ENCODE results near the gene CTIF.

Gene CTIF

DNA sequence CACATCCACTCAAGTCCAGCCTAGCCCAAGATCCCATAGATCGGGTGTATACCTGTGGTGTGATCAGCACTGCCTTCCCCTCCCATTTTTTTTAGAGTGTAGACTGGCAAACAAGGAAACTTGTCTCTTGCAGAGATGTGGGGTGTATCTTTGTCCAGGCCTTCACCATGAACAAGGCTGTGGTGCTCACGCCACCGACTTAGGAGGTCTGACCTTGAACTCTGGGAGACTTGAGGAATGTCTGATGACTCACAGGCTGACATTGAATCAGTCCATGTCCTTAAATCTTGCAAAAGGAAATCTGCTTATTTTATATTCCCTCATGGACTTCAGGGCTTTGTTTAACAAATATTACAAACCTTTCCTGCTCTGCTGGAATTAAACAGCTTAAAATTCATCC, 4.5 kb upstream of the CTIF start:
- no peak for FAIRE-seq

DNA sequence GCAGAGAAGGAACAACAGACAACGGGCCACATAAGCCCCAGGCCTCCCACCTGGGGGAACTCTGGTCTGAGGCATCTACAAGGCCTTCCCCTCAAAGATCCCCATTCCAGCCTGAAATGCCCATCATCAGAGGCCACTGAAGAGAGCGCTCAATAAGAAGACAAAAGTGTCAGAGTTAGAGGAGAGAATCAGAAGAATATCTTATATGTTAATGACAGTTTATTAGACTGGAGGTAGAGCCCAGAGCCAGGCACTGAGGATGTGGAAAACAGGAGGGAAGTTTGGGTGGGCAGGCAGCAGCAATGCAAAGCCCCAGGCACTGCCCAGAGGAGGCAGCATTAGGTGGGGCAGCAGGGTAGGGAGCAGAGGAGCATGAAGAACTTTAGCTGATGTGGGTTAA, 2.9 kb upstream of the CTIF start:
- FAIRE-seq: no peak

DNA sequence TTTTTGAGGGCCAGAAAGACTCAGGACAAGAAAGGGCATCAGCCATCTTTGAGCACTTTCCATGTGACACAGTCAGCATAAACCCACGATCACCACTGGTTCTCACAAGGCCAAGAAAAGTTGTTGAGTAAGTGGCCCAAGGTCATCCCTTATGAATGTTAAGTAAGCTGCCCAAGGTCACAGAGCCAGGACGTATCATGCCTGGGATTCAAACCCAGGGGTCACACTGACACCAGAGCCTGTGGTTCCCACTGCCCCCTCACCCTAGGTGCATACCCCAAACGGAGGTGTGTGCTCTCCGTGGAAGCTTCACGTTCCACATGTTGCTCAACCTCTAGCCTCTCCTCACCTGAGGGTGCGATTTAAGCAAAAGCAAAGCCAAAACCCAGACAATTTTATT, 2.3 kb upstream of the CTIF start:
- no peak for FAIRE-seq

DNA sequence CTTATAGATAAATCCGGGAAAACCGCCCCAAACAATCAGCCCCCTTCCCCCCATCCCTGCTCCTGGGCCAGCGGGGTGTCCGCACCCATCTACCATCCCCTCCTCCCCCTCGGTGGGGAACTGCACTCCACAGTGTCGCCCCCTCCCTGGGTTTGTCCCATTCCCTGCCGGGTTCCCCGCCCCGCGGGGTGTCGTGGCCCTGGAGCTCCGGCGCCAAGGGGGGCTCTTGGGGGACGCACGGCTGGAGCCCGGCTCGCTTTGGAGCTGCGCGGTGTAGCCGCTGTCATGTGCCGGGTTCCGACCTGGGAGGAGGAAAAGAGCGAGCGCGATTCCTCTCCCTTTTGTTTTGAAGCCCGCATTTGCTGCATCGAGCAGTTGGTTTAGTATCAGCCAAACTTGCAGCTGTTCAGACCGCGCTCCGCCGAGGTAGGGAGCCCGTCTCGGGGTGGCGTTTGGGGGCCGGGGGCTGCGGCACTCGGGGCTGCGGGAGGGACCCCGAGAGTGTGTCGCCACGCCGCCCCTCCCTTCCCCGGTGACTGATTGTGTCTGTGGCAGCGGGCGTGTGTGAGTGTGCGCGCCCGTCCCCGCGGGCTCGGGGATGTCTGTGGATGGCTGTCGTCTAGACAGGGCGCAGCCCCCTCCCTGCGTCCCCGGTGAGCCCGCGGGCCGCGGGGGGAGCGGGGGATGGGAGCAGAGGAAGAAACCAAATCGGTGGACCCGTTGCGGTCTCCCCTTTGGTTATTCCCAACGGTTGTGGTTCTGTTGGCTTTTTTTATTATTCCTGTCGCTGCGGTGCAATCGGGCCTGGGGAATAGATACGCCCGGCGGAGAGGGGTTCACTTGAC, 797 bp downstream of the CTIF start:
- FAIRE-seq: no peak

DNA sequence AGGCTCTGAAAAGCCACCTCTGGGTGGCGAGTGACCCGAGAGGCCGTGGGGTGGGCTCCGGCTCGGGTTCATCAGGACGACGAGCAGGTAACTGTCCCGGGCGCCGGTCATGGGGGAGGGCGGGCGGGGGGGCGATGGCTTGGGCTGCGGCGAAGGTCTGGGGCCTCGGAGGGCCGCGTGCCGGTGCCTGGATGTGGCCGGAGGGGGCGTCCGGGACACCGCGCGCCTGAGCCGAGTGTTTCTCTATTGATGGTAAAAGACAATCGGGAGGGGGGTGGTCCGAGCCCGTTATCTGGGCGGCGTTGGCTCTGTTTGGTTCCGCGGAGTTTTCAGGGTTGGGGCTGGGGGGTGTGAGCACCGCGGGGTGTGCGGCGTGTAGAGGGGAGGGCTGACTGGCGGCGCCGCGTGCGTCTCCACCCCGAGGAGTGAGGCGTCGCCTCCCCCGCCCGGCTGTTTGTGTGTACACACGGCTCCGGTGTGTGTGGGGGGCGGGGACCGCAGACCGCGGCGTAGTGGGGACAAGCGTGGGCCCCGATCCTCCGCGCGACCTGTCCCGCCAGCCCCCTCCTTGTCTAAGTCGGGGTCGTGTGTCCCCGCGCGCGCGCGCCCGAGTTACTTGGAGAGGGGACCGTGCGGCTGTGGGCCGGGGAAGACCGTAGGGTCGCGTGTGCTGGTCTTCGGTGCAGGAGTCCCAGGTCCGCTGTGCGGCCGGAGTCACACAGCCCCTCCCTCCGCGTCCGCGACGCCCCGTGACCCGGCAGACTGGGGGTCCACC, 1.6 kb downstream of the CTIF start:
- no peak for FAIRE-seq

DNA sequence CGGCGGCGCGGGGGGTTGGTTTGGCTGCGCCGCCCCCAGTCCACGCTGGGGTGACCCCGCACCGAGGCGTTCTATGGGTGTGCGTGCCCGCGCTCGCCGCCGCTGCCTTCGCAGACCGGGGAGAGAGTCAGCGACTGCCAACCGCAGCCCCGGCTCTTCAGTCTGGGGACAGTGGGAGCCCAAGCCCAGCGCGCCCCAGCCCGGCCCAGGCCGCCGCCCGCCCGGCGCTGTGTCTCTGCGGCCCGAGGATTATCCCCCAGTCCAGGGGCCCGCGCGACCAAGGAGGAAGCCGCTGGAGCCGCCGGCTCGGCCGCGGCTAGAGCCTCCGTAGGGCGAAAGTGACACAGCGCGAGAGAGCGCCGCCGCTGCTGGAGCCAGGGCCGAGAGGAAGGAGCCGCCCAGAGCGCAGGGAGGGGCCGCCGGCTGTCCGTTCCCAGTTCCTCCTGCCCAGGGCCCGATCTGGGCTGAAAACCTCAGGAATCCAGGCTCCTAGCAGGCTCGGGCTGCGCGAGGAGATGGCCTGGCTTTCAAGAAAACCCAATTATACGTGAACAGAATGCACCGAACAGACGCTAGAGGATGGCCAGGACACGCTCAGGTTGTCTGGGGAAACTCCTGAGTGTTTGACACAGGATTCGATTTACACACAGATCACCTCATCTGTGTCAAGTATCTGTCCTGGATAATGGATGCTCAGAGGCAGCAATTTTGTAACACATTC, 2.4 kb downstream of the CTIF start:
- FAIRE-seq: no peak

DNA sequence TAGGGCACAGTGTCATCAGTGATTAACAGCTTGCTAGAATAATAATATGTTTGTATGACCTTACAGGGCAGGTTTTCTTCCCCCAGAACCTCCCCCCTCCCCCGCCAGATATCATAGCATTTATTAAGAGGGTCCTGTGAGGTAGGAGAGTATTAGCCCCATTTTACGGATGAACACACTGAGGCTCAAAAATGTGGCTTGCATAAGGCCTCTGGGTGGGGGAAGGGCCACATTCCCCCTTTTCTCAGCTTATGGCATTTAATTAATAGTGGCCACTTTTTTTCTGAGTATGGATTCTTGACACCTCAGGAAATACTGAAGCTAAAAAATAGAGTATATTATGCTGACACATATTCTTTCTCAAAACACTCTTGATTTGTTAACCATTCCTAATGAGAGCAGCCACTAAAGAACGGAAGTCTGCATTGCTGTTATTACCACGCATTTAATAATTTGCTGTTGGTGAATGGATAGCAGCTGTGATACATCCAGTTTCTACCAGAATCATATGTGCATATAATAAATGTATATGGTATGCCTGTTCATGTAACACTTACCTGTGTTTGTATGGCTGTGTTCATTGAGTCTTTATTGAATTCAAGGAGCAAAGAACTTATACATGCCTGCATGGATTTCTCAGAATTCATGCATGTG, 3.0 kb downstream of the CTIF start:
- FAIRE-seq: no peak

DNA sequence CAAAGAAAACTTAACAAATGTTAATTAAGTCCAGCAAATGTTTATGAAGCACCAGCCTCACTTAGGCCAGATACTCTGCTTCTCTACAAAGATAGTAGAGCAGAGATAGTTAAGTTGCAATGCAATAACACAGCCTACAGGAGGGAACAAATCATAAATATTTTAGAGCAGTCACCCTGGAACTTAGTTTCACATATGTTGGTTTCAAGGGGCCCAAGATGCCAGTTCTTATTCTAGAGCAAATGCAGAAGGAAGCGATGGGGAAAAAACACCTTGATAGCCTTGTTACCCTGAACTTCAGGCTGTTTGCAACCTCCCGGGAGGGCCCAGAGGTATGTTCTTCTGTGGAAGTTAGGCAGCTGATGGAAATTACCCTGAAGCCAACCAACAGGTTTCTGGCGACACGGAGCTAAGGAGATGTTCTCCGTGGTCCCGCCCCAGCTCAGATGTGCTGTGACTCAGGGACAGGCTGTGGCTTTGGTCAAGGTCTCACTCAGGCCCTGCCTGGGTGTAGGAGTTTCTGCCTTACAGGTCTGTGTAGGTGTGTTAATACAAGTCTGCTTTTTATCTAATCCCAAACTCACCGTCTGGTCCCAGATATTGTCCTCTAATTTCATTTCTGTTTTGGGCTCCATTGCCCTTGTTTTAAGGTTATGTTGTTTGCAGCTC, 3.8 kb downstream of the CTIF start:
- FAIRE-seq: no peak

DNA sequence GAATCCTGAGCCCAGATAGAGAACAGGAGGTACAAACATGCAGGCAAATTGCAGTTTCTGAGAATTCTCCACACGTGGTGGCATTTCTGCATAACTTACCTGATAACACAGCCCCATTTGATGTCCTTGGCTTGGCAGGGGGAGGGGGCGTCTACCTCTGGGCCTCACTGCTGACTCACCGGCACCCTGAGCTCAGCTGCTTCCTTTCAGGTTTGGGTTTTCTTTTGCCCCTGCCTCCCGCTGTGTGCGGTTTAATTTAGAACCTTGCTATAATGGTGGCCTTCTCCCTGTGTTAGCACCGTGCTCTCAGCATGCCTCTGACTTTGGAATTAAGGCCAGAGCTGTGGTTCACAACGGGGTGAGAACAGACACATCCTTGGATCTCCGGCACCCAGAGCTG, 4.4 kb downstream of the CTIF start:
- no peak for FAIRE-seq

DNA sequence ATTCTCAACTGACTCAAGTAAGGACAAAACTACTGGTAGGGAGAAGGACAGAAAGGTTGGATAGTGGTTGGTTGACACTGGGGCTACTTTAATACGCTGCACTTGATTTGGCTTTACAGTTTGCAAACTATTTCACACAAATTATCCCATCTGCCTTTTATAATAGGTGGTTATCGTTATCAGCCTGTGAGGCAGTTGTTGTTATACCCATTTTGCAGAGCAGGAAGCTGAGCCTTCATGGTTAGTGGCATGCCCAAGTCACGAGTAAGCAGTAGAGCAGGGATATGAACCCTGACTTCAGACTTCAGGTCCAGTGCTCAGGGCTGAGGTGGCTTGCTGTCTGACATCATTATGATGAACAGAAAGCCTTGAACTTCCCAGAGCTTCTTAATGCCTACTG, 5.3 kb downstream of the CTIF start:
- FAIRE-seq: no peak

DNA sequence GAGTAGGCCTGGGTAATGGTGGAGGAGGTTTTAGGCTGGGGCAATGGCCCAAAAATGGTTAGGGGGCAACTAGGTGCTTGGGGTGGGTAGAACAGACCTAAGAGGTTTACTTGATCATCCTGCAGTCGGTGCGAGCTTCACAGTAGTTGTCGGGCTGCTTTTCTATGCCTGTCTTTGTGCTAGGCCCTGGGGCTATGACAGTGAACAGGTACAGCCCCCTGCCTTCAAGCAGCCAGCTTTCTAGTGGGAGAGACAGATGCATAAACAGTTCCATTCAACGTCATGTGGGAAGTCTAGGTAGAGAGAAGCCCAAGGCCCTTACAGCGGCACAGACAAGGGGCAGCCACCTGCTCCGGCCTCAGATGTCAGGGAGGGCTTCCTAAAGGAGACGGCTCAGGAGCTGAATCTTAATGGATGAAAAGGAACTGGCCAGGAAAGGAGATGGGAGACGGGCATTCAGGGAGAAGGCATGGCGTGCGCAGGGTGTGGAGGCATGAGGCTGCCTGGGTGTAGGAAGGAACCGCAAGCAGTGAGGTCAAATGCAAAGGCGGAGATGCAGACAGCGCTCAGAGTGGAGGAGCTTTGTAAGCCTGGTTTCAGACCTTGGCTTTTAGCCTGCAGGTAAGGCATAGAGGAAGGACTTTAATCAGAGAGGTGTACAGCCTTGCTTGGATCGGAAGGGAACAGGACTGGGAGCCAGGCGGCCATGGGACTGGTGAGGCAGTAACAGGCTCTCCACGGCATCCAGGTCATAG, 6.0 kb downstream of the CTIF start:
- FAIRE-seq: no peak

DNA sequence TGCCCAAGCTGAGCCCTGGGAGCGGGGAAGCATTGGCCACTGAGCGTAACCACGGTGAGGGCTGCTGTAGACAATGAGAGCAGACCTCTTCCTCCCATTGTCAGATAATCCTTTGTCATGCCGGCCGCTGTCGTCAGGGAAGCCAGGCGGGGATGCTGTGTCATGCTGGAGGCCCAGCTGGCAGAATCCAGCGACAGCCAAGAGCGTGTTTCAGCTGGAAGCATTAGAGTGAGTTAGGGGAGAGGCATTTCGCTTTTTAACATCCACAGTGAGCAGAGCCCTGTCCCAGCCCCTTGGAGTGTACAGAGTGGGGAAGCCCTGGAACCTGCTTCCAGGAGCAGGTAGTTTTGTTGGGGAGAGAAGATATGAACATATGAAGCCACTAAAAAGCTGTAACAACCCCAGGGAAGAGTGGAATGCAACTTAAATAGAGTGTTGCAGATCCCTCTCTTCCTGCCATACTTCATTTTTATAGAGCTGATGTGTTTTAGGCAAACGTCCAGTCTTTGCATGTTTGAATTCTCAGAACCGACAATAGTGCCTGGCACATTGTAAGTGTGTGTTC, 7.0 kb downstream of the CTIF start:
- no peak for FAIRE-seq

DNA sequence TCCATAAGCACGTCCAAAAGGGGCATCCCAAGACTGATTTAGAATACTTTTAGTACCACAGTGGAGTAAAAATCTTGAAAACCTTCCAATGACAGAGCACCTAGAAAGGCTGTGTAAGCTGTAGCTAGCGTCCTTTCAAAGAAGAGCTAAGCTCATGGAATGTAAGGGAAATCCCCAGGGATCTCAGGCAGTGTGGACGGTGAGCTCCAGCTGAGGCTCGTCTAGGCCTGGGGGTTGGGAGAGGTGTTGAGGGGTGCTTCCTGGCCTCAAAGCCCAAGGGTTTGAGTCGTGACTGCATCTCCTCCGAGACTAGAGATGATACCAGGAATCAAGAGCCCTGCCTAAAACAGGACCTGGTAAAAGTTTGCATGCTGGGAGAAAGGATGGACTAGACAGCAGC, 7.6 kb downstream of the CTIF start:
- no peak for FAIRE-seq

DNA sequence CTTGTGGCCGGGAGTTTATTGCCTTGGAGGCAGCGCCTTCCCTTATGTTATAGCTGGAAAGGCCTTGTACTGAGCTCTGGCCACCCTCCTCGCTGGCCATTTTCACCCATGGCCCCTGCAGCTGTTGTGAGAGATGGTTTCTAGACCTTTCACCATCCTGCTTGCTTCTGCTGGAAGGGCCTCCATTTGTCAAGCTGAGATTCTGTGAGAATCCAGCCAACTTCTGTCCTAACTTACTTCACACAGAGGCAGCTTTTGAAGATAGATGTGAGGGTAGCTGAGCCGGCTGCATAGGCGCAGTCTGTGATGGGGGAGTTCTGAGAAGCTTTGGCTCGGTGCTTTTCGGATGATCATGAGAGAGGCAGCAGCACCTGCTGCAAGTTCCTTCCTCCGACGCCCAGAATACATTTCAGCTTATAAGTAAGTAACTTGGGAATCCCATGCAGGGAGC, 8.7 kb downstream of the CTIF start:
- FAIRE-seq: no peak

DNA sequence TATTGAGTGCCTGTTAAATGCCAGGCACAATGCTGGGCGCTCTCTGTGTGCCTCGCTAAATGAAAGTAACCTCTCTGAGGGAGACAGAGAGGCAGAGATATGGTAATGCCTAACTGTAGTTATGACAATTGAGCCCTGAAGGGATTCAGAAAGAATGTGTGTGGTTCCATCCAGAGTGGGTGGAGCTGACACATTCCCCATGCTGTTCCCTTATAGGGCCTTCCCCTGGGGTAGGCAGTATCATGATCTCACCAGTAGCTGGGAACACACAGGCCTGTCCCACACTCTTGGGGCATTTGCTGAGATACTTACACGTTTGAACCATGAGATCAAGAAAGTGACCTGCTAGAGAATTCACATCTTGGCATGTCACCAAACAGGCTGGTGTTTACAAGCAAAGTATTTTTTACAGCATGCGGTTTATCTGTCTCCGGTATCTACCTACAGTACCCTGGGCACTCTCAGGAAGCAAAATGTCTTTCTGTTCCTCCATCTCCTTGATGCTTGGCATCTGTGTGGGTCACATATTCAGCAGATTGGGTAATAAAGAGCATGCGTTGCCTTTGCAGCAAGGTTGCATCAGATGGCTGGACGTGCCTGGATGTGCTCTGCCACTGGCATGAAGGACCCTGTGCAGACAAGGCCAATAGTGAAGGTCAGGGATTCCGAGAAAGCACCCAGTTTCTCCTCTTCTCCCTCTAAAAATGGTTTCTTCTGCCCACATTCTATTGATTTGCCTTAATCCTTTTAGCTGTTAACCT, 9.4 kb downstream of the CTIF start:
- no peak for FAIRE-seq

DNA sequence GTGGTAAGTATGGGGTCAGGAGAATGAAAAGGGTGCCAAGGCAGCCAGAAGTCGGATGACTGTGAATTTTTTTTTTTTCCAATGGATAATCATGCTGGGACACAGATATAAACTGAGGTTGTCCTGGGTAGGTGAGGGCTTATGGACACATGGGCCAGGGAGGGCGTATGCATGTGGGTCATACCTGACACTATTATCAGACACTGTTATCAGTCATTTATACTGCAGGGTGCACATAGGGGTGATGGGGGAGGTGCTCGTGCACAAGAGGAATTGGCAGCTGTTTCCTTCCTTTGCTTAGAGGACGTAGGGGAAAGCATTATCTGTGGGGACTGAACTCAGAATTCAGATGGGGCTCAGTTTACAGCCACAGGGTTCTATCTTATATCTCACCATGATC, 10.1 kb downstream of the CTIF start:
- no peak for FAIRE-seq

DNA sequence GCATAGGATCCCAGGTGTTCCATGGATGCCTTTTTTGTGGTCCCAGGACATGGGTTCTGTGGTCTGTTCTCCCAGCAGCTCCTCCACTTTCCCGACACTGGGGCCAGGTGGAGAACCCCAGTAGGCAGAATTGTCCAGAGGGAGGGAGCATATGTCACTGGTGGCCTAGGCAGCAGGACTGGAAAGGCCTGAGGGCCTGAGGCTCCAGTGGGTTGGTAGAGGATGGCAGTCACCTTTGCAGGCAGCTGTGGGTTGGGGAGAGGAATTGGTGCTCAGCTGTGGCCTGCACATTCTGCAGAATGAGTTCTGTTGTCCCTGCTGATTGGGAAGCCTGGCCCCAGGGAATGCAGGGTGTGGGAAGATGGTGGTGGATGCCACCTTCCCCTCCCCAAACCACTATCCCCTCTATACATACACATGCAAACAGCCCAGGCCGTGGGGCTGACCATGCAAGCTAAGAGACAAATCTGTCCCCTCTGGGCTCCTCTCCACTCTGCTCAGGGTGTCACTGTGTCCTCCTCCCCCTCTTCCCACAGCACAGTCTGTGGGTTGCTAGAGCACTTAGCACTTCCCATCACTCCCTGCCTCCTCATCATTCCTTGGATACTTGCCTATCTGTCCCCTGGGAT, 11.4 kb downstream of the CTIF start:
- no peak for FAIRE-seq

DNA sequence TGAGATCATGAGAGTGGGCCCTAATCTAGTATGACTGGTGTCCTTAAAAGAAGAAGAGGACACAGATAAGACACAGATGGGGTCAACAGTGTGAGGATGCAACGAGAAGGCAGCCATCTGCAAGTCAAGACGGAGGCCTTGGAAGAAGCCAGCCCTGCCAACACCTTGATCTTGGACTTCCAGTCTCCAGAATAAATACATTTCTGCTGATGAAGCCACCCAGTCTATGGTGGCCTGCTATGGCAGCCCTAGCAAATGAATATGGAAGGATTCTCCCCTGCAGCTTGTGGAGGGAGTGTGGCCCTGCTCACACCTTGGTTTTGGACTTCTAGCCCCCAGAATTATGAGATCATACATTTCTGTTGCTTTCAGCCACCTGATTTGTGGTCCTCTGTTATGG, 12.3 kb downstream of the CTIF start:
- no peak for FAIRE-seq

DNA sequence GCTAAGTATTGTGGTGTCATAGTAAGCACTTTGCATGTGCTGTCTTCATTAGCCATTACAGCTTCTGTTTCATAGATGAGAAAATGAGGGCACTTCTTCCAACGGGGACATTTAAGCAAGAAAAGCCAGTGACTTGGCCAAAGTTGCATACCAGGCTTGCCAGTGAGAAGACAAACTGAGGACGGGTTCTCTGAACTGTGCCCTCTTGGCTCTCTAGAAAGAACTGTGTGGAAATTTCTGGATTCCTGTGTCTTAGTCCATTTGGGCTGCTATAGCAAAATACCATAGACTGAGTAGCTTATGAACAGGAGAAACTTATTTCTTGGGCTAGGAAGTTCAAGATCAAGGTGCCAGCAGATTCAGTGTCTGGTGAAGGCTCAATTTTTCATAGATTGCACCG, 13.3 kb downstream of the CTIF start:
- no peak for FAIRE-seq

DNA sequence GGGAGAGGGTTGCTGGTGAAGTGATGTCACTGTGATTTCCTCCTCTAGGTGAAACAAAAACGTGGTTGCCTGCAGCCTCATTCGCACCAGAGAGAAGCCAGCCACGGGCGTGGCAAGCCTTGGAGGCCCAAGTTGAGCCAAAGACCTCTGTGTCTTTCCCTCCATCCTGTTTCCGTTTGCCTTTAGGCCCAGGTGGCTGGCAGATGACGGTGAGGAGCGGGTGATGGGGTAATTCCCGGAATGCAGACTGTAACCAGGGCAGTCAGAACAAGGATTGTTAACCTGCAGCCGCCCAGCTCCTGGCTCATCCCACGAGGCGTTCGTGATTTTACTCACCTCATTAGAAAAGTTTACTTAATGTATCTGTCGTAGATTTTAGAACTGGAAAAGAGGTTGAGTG, 14.4 kb downstream of the CTIF start:
- no peak for FAIRE-seq
